ENCODE results near the gene ERCC2.

ERCC2 gene

DNA sequence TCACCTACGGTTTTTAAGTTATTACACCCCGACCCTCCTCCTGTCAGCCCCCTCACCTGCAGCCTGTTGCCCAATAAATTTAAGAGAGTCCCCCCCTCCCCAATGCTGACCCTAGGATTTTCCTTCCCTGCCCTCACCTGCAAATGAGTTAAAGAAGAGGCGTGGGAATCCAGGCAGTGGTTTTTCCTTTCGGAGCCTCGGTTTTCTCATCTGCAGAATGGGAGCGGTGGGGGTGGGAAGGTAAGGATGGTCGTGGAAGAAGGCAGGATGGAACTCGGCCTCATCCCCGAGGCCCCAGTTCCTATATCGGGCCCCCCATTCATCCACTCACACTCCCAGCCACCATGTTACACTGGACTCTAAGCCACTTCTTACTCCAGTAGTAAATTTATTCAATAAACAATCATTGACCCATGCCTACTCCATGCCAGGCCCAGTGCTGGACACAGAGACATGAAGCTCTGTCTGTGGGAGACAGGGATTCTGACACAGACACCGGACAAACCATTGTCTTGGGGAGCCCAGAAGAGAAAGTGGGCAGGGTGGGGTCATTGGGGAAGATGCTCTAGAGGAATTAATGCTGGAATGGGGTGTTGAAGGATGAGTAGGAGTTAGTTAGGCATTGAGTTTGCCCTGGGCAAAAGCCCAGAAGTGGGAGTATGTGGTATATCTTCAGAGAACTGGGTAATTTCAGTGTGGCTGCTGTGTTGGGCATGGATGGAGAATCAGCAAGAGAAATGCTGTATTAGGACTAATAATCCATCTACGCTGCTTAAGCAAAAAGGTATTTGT lies 66.9 kb downstream of the ERCC2 start:
- Histone ChIP-seq H2BK120ac (ENCODE audit: low read depth, low read length) (no peak overlapping the region), H3K27me3 (ENCODE audit: control insufficient read depth in 1 of 2, insufficient read depth in 1 of 2, low read length in 2 of 2) (no peaks in the 10 kb centered on the region), H3K14ac (ENCODE audit: low read length in 2 of 2) (no peak overlapping the region), H2BK12ac (ENCODE audit: low read length in 2 of 2) (no peak overlapping the region), H3K4ac (ENCODE audit: low read depth in 1 of 2, low read length in 2 of 2) (no peak overlapping the region), H3K18ac (ENCODE audit: low read depth in 1 of 2, low read length in 2 of 2) (no peak overlapping the region), H3K4me3 (ENCODE audit: insufficient read depth in 1 of 2, low read depth in 1 of 2, low read length in 2 of 2) (no peak overlapping the region), H3K23ac (ENCODE audit: low read length in 2 of 2) (no peak overlapping the region), H2AK5ac (ENCODE audit: low read length, severe bottlenecking) (no peak overlapping the region), H2BK15ac (ENCODE audit: low read depth, poor library complexity, severe bottlenecking) (no peak overlapping the region), H3K9me3 (ENCODE audit: control insufficient read depth, low read length) (peaks cover 5% of the 10 kb centered on the region), H4K8ac (ENCODE audit: low read length) (peak overlapping the region; percentile 31), H3K36me3 (ENCODE audit: control insufficient read depth in 1 of 2, insufficient read depth in 2 of 2, low read depth in 1 of 2, low read length in 2 of 2) (peaks cover 31 to 34% of the 10 kb centered on the region in 2 experiments), H2BK5ac (ENCODE audit: low read depth, low read length, poor library complexity, severe bottlenecking) (no peak overlapping the region), H3K4me1 (ENCODE audit: control insufficient read depth, insufficient read depth, low read depth, low read length) (no peaks in the 10 kb centered on the region), H3K27ac (ENCODE audit: low read length, poor library complexity, severe bottlenecking) (no peak overlapping the region), H3K79me1 (replicated peaks; ENCODE audit: low read length, poor library complexity, severe bottlenecking) (no peaks in the 10 kb centered on the region), H3K4me2 (ENCODE audit: low read length, poor library complexity, severe bottlenecking) (no peak overlapping the region), H3K9ac (ENCODE audit: low read length) (no peak overlapping the region), H2AFZ (ENCODE audit: low read depth, low read length) (no peak overlapping the region), H4K91ac (ENCODE audit: low read length) (no peak overlapping the region)
- DNase-seq: no peak
- WGBS: 96% methylated on average over 9 of the region's 12 CpGs

- no peak overlapping the region for H3K4me2 ChIP-seq (ENCODE audit: low read length, poor library complexity, severe bottlenecking)
- no peak overlapping the region for H2BK12ac ChIP-seq (ENCODE audit: low read length in 2 of 2)
- WGBS: 91% methylated on average over 18 of the region's 27 CpGs
- no peak overlapping the region for H3K4me3 ChIP-seq (ENCODE audit: insufficient read depth in 1 of 2, low read depth in 1 of 2, low read length in 2 of 2)
- peaks cover 5% of the 10 kb centered on the region for H3K9me3 ChIP-seq (ENCODE audit: control insufficient read depth, low read length)
- H2BK5ac ChIP-seq (ENCODE audit: low read depth, low read length, poor library complexity, severe bottlenecking): no peak overlapping the region
- no peak for DNase-seq
- H3K4me1 ChIP-seq (ENCODE audit: control insufficient read depth, insufficient read depth, low read depth, low read length): no peaks in the 10 kb centered on the region
- H3K18ac ChIP-seq (ENCODE audit: low read depth in 1 of 2, low read length in 2 of 2): no peak overlapping the region
- no peak overlapping the region for H2BK120ac ChIP-seq (ENCODE audit: low read depth, low read length)
- H2AFZ ChIP-seq (ENCODE audit: low read depth, low read length): no peak overlapping the region
- H3K9ac ChIP-seq (ENCODE audit: low read length): no peak overlapping the region
- no peak overlapping the region for H3K4ac ChIP-seq (ENCODE audit: low read depth in 1 of 2, low read length in 2 of 2)
- H3K27me3 ChIP-seq (ENCODE audit: control insufficient read depth in 1 of 2, insufficient read depth in 1 of 2, low read length in 2 of 2): no peaks in the 10 kb centered on the region
- no peak overlapping the region for H3K14ac ChIP-seq (ENCODE audit: low read length in 2 of 2)
- H2BK15ac ChIP-seq (ENCODE audit: low read depth, poor library complexity, severe bottlenecking): no peak overlapping the region
- H2AK5ac ChIP-seq (ENCODE audit: low read length, severe bottlenecking): no peak overlapping the region
- H4K91ac ChIP-seq (ENCODE audit: low read length): no peak overlapping the region
- H3K36me3 ChIP-seq (ENCODE audit: control insufficient read depth in 1 of 2, insufficient read depth in 2 of 2, low read depth in 1 of 2, low read length in 2 of 2): peaks cover 39 to 43% of the 10 kb centered on the region in 2 experiments
- no peaks in the 10 kb centered on the region for H3K79me1 ChIP-seq (replicated peaks; ENCODE audit: low read length, poor library complexity, severe bottlenecking)
- H4K8ac ChIP-seq (ENCODE audit: low read length): no peak overlapping the region
- H3K23ac ChIP-seq (ENCODE audit: low read length in 2 of 2): no peak overlapping the region
- H3K27ac ChIP-seq (ENCODE audit: low read length, poor library complexity, severe bottlenecking): no peak overlapping the region
Observed at GRCh38 chr19:45302416-45302815, 68.0 kb downstream of the ERCC2 start.

All from mesenchymal stem cell (in vitro differentiated cells and primary cell).